NCI-H2227 (cell line): Measurements from ENCODE around the gene HOXA7.
A peak's percentile ranks its signal among the peaks of the same experiment; 100 is the strongest.

Experiments
- DNase-seq: peaks from one replicate; lab custom pipeline; 2025; ENCODE audit not compliant: unreplicated experiment; lab: John Stamatoyannopoulos, UW

Gene HOXA7

DNA sequence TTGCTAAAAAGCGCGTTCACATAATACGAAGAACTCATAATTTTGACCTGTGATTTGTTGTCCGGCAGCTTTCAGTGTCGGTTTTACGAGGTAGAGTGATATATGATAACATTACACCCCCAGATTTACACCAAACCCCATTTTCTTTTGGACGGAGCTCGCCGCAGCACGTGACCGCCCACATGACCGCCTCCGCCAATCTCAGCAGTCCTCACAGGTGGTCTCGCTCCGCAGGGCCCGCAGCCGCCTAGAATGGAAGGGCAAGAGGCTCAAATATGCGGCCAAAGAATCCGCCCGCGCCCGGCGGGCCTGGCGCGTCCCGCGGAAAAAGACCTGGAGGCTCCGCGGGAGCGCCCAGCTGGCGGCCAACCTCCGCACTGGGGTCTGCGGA lies at the start of gene HOXA7:
Gene HOXA7, minus strand, starts transcription at position 168 of the 391 bp plus-strand sequence. Its CDS starts 130 bp downstream, at position 38.
- DNase-seq = peak; percentile 78

DNA sequence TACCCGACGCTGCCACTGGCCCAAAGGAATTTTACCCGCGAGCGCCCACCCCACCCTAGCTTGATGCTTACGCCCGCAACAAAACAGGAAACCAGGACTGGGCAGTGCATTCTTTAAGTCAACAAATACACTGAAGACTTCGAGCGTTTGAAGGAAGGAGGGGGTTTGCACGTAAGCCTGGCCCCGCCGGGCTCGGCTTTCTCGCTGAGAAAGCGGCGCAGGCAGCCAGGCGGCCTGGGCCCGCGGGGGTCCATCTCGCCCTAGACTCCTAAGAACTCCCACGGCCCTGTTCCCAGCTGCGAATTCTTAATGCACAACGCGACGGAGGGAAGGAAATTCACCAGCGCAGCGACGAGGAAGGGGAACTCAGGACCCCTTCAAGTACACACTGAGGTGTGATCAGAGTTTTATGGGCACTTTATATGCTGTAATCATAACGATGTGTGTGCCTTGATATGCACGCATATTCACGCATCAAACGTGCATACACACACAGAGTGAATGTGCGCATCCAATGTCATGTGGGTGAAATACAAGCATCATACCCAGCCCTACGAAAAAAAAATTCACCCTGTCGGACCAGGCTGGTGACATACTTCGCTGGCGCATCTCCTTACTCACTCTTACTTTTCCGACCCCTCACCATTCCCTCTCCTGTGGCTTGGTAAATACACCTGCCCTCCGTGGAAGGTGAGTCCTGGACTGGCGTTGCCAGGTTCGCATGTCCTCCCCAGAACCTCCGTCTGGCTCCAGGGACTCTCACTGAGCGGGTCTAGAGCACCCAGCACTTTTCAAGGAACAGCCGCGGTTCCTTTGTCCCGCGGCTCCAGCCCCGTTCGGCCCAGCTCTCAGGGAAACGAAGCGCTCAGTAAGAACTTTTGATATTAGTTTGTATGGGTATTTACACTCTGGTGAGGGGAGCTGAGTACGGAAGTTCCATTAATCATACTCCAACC lies 49.1 kb upstream of the HOXA7 start:
- DNase-seq = no peak

DNA sequence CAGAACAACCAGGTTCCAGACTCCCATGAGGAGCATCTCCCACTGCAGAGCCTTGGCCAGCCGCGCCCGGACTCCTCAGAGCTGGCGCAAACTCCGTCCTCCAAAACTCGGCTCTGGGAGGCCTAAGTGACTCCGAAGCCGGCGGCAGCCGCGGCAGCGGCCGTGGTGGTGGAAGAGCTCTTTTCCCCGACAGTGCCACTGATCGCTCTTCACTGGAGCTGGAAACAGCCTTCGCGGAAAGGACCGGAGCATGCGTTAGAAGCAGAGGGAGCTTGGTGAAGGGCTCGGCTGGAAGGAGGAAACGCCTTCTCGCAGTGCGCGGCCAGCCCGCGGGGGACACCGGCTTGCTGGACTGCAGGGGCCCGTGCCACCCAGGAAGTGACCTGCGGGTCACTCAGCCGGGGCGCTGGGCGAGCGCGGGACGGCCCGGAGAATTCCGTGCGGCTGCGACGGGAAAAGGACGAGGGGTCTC lies 48.4 kb upstream of the HOXA7 start:
- DNase-seq = no peak

DNA sequence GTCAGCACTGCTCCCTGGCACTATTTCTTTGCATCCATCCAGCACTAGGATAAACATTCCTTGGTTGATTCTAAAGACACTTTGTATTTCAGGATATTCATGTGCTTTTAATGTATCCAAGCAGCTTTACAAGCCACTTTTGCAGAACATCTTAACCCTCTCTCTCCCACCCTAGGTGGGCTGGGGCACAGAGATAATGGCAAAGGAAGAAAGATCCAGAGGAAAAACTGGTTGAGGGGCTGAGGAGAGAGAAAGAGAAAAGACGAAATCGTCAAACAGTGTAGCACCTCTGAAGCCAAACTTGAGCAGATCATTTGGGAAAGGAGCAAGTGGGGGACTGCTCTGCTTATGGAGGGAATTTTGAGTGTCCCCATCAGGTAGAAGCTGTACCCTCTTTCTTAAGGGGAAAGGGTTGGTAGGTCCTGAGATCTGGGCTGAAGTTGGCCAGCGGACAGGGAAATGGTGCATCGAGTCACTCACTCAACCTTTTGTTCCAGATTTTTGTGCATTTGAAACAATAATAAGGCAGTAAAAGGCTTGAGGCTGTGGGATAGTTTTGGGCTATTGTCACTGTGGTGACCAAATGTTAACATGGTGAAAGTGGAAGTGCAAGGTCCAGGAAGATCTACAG lies 47.6 kb upstream of the HOXA7 start:
- no peak for DNase-seq

DNA sequence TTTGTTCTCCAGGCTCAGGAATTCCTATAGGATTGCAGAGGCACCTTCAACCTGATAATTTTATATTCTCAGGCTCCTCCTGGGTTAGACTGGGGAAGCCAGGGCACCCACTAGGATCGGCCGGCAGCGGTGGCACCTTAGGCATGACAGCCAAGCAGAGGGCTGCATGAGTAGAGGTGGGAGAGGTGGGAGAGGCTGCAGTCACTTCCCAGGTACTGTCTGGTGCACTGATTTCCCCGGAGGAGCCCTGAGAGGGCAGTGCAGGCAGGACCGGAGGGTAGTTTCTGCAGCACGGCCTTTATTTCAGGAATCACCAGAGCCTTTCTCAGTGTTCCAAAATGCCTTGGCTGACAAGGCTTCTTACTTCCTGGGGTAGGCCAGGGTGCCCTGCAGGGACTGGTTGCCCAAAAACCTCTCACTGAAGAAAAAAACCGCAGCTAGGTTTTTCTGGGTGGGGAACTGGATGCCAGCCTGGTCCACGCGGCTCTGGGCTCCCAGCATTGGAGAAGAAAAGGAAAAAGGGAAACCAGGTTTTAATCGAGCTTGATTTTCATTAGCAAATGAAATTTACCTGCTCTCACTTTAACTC lies 47.0 kb upstream of the HOXA7 start:
- no peak for DNase-seq

DNA sequence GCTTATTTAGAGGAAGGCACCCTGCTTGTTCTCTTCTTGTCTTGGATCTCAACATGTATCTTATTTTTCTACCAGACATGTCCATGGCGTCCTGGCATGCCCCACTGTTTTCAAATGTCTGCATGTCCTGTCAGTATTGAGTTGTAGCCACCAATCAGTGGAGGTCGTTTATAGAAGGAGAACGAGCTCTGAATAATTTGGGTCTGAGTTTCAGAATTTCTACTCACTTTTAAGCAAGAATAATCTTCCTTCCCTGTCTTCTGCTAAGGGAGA lies 46.3 kb upstream of the HOXA7 start:
- no peak for DNase-seq

DNA sequence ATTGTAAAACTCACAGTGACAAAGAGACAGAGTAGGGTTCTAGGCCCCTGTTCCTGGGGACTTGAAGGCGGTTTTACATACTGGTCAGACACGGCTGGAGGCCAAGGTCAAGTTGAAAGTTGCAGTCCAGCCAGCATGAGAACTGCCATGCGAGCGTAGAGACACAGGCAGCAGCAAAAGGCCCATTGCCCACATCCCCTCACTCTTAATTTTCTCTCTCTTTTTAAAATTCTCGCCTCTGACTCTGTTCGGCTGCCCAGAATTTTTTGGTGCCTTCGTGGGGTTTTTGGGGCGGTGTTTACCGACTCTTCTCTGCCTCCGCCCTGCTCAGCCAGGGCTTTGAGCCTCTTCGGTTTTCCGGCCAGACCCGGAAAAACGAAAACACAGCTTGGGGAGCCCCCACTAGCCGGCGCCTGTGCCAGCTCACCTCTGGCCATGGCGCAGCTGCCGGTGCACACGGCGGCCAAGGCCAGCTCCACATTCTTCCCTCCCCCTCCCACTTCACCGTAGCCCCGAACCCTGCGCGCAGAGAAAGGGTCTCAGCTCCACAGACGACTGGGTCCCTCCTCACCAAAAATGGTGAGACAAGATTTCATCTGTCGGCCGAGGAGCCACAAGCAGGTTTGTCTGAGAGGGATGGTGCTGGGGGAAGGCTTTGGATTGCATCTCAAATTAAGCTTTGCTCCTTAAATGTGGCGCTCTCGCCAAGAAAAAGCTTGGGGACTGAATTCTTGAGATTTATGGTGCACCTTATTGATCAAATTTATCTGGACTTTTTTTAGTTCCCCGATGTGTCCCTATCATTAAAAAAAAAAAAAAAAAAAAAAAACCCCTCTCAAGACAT lies 45.8 kb upstream of the HOXA7 start:
- DNase-seq = no peak

DNA sequence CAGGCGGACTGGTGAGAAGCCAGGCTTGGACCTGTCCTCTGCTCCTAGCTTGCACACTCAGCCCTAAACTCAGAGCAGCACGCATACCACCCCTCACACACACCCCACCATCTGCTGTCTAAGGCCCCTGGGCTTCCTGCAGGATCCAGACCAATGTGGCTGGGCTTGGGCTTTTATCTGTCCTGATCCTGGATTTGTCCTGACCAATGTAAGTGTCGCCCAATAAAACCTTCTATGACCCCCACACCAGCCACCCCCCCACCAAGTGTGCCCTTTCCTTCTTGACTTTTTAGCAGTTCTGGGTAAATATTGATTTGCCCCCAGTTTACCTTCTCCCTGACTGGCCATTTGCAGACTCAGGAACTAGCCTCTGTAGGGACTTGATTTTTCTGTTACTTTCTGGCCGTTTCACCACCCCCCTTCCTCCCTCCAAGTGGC lies 45.1 kb upstream of the HOXA7 start:
- DNase-seq = no peak

DNA sequence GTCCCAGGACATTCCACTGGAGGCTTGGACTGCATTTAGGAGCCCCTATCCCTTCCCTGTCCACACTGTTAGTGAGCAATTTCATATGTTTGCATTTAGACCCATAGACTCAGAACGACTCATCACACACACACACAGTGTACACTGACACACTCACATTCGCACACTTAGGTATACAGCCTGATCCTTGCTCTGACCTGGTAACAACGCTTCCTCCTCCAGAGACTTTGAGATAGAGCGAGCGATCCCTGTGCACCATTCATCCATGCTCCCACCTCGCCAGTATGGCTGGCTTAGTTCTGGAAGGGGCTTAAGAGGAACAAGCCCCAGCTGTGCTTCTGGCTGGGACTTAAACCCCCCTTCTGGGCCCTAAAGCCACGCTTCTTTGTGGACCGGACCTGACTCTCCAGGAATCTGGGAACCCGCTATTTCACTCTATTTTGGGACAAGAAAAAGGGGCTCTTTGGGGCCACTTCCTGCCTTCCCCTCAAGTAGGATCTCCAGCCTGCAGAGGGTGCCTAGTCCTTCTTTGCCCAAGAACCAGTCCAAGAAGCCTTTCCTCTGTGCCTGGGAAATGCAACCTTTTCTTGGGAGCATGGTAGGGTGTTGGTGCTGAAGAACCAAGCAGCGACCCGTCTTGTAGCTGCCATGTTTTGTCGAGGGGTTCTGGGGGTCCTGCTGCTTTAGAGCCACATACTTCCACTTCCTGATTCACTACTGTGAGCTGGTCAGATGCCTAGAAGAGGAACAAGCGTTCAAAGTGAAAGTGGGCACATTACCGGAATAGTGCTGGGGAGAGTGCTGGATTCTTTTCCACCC lies 44.5 kb upstream of the HOXA7 start:
- DNase-seq = no peak

DNA sequence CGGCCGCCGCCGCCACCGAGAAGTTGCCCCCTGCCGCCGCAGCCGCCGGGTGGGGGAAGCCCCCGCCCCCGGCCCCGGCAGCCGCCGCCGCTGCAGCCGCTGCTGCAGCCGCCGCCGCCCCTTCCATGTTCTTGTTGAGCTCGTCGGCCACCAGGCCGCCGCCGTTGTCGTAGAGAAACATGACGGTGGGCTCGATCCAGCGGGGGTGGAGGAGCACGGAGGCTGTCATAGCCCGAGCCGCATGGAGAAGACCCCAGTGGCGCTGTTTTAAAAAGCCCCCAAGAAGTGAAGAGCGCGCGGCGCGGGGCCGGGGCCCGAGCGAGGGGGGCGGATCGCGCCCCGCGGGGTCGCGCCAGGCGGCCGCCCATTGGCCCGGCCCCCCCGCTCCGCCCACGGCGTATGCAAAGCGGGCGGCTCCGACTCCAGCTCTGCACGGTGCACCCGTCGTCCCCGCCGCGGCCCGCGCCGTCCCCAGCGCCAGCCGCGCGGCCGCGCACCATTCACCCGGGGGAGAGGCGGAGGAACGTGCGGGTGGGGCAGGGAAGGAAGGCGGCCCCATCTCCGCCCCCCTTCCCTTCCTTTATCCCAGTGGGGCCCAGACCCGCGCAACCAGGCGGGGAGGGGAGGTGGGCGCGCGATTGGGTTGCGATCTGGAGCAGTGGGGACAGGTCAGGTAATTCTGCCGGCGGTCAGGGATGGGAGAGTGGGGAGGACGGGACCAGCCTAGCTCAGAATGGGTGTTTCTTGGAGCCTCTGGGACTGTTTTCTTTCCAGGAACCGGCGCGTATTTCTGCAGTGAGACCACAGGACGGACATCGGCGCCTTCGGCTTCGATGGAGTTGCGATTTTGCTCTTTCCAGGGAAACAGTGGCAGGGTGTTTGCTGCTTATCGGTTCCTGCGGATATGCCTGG lies 43.6 kb upstream of the HOXA7 start, which contains the start of gene HOXA13:
Gene HOXA13, minus strand, starts transcription at position 243 of the 912 bp plus-strand sequence. Its CDS starts 14 bp downstream, at position 229.
- peak; percentile 47 for DNase-seq

DNA sequence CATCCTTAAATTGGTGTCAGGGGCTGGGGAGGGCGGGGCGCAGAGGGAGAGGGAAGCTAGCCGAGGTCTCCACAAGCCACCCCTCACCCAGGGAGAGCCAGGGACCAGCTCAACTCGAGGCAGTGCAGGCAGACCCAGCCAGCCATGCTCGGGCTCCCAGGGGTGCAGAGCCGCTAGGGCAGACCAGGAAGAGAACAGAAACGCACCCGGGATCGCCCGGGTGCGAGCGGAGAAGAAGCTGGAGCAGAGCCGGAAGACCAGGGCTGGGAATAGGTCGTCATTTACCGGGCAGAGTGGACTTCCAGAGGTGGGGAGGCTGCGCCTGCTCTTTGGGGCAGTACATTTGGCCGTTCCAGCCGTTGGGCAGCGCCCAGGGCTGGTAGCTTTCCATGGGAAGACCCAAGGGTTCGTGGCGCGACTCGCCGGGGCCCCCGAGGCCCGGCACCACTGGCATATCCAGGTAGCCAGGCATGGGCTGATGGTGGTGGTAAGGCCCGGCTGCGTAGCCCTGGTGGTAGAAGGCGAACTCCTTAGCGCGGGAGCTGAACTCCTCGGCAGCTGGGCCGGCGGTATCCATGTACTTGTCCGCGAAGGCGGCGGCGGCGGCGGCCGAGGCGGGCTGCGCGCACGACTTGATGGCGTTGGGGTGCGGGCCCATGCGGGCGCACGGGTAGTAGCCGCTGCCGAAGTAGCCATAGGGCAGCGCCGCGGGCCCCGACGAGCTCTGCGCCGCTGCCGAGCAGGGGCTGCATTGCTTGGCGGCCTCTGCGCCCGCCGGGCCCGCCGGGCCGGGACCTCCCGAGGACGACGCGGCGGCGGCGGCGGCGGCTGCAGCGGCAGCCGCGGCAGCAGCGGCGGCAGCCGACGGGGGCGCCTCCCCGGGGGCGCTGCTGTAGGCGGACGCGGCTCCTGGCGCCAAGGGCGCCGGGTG lies 42.7 kb upstream of the HOXA7 start:
- no peak for DNase-seq

DNA sequence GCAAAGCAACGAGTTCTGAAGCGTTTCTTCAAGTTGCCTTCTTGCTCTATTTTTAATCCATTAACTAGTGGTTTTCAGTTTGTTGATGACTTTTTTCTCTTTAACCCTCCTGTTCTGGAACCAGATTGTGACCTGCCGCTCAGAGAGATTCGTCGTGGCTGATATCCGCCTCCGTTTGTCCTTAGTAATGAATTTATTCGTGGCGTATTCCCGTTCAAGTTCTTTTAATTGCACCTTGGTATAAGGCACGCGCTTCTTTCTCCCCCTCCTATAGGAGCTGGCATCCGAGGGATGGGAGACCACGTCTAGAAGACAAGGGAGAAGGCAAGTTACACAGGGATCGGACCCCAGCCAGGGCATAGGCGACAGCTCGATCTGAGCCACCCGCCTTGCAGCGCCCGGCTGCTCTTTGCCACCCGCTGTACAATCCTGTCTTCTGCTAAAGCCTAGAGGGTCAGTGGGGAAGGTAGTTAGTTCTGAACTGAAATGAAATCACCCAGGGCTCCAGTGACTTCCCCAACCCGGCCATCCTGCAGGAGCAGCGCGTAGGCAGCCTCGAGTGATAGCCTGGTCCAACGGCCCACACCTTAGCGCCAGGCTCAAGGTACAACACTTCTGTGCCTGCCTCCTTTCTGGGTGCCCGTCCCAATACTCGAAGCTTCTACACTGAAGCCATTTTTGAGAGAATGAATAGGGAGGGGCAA lies 41.8 kb upstream of the HOXA7 start:
- DNase-seq = no peak

DNA sequence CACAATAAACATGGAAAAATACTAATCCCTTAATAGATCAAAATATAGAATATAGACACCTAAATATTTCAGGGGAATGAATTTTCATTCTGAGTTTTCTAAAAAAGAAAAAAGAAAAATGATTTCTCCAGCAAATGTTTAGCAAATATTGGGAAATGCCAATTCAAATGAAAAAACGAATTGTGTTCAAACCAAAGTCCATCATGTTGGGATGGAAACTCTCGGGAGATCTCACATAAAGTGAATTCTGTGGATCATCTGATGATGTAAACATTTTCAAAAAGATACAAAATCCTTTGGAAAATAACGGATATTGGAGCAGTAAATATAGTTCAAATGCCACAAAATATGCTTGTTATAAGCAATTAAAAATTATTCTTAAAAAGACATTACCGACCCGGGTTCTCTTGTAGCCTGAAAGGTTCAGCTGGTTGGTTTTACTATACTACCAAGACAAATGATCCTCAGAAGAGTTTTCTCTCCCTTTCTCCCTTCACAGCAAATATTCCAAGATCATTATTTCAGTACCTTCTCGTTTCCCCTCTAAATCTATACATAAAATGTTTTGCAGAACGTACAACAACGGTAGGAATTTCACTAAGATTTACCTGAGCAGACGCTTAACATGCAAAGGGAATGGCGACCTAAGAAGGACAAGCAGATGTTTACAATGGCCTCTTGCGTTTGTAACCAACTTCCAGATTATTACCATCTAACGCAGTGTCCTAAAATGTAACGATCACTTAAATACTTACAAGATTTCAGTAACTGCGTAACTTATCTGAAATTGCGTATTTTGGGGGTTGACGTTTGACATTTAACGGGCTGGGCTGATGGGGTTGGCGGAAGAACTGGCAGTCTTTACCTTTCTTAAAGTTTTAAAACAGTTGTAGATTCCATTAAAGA lies 40.9 kb upstream of the HOXA7 start:
- no peak for DNase-seq

DNA sequence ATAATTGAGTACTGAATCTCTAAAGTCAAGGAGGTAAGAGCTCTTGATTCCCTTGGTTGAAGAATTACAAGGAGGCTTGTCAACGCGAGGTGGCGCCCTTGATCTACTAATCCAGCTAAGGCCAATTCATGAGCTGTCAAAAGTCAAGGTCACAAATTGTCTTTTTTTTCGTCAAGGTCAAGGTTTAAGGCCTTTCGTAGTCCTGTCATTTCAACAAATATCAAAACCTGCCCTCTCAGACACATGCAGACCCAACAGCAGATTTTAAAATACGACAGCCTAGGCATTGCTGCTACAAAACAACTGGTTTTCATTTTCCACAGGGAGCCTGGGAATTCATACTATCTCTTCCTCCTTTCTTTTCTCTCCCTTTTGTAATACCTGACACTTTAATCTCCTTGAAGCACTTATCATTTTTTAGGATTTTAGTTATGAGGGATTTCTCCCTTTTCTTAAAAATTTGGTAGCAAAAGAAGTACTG lies 39.9 kb upstream of the HOXA7 start:
- DNase-seq = peak; percentile 69

DNA sequence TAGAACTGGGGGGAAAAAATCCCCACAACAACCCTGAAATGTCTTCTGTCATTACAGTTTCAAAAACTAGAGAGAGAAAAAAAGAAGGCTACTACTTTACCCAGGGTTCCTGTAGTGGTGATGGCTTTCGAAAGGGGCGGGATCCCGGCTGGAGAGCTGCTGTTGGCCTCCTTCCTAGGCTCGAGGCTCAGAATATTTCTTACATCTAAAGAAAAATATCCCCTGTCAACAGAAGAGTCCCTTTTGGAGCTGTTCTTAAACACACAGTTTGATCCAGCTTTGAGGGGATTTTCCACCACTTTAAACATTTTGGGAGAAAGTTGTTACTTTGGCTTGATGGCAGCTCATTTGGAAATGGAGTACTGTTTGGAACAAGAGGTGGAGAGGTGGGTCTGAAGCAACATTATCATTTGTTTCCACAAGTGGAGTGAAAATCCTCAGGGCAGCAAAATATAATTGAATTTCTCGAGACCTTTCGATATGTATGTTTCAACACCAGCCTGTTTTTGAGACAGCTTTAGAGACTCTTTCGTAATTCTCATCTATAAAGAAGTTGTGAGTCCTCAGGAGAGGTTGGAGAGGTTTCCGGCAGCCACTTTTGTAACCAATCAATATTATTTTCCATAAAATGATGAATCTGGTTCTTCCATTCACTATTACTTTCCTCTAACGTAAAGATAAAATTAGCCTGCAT lies 38.4 kb upstream of the HOXA7 start:
- DNase-seq = no peak

DNA sequence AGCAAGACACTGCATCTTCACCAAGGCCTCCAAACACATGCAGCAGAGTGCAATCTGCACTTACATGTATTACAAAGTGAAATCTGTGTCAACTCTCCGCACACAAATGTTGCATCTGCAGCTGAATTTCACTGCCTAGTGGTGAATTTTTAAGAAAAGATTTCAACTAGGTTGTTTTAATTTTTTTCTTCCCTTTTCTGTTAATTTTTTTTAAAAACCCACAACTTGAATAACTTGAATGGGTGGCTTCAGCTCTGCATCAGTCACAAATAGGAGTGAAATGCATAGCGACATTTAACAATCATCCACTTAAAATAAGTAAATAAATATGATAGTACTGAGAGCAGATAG lies 37.5 kb upstream of the HOXA7 start:
- no peak for DNase-seq
